Upper lobe of left lung (tissue), 4 donors: ENCODE measurements around the gene XDH.

Source experiments
- CTCF ChIP-seq, 6 experiments: fragments of 450-650 bp in 4 of 6; fragments of 200-600 bp in 2 of 6; sonication (generic) in 2 of 6; IDR thresholded peaks; one replicate each; pipeline ENCODE4 v1.5.1; 2016 to 2019; ENCODE audit warnings: antibody characterized with exemption in 6 of 6
- EP300 ChIP-seq, 4 donors: sonication (generic); formaldehyde crosslinking; IDR thresholded peaks; one replicate each; pipeline ENCODE4 v1.5.1; 2017; ENCODE audit warnings: antibody characterized with exemption in 4 of 4, control low read depth in 2 of 4

GRCh38 chr2:31397094-31397493 lies 17.4 kb downstream of the XDH start:
- TF ChIP-seq CTCF (IDR thresholded peaks at IDR 0.05) (no peak), EP300 (IDR thresholded peaks at IDR 0.05) (no peak)
